Measurements from ENCODE around the gene UBL4B.

Gene UBL4B

DNA sequence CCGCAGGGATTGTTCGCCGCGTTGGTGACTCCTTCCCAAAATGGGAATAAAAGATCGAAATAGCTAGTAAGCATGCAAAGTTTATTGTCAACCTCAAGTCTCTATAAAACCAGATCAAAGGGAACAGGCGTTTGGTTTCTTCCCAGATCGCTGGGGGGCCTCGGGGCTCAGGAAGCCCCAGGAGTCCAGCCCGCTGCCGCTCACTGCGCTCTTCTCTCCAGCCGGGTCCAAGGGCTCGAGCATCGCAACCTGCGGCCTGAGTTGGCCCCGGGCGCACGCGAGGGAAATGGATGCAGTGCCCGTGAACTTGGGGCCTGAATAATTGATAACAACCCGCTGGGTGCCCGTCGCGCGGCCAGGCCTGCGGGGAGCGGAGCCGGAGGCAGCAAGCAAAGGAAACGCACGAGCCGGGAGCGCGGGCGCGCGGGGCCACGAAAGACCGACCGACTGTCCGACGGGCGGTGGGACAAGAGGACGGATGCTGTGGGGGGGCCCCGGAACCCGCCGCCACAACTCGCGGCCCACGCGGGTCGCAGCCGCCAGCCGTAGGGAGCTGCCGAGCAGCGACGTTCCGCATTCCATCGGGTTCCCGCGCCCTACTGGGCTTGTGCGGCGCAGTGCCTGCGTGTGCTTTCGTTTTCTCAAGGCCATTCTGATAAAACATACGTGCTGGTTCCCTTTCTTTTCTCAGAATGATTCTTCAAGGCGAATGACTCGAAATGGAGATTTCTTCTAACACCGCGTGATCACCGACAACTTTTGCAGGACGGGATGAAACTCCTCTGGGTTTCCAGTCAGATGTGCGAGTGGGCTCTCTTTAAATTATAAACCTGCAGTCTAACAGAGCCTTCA, 27.8 kb upstream of the UBL4B start:
- no peak for DNase-seq (ENCODE audit: low read depth in 2 of 3, low spot score in 2 of 3)

DNA sequence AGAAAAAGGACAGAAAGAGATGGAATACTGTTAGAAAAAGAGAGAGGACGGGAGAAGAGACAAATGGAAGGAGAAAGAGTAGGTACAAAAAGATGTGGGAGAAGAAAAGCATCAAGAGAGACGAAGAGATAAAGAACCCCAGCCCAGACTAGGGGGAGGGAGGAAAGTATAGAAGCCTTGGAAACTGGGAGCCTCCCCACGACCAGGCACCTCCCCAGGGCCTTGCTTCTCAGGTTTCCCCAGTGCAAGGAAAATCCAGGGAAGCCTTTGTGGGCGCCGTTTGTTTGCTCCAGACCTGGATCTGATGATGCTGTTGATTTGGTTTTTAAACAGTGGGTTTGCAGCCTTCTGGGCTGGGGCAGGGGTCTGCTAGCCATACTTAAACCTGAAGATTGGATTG, 26.6 kb upstream of the UBL4B start:
- no peak for DNase-seq (ENCODE audit: low read depth in 2 of 3, low spot score in 2 of 3)

- no peak for DNase-seq (ENCODE audit: low read depth in 2 of 3, low spot score in 2 of 3)
Observed at GRCh38 chr1:110086961-110087360, 25.3 kb upstream of the UBL4B start.

- peak in 1 of 3 experiments; percentile 27 for DNase-seq (ENCODE audit: low read depth in 2 of 3, low spot score in 2 of 3)
Observed at GRCh38 chr1:110087812-110088738, 24.2 kb upstream of the UBL4B start.

GRCh38 chr1:110088739-110089316, 23.4 kb upstream of the UBL4B start:
- DNase-seq (ENCODE audit: low read depth in 2 of 3, low spot score in 2 of 3) = no peak

DNA sequence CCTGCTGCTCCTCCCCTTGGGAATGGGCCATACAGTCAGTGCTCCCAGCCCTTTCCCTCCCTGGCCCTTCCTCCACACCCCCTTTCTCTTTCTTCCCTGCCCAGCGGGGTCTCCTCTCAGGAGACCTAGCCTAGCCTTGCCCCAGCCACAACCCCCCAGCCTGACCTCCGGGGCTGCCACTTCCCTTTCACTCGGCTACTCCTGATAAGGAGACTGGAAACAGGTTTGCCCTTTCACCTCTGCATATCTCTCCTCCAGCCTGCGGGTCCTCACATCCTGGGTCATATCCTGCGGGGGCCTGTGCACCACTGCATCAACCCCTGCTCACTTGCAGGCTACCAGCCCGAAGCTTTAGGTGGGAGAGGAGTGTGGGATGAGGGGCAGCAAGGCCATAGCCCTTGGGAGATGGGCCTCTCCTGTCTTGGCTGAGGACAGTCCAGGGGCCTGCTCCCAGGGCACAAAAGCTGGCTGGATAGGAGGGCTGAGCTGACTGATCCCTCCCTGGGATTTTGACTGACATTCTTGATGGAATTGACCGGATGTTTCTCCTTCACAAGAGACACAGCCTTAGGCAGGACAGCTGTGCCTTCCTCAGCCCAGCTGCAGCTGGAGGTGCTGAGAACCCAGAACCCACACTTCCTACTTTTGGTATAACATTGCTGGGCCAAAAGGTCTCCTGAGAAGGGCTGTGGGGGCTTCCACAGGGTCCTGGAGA, 22.5 kb upstream of the UBL4B start:
- DNase-seq (ENCODE audit: low read depth in 2 of 3, low spot score in 2 of 3) = no peak

- no peak for DNase-seq (ENCODE audit: low read depth in 2 of 3, low spot score in 2 of 3)
Observed at GRCh38 chr1:110091381-110091780, 20.9 kb upstream of the UBL4B start.

DNA sequence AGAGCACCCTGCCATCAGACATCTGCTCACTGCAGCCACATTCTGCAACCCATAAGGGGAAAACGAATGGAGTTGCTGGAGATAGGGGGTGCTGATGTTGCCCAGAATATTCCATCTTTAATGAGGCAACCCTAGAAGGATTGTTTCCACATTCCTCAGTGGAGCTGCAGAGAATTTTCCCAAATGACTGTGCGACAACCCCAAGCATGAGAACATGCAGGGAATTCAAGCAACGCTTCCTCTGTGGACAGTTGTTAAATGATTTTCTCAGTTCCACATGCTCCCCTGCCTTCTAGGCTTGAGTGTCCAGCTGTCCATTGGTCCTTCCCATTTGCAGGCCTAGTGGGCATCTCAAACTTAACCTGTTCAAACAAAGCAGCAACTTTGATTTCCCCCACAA, 20.5 kb upstream of the UBL4B start:
- DNase-seq (ENCODE audit: low read depth in 2 of 3, low spot score in 2 of 3) = no peak

DNA sequence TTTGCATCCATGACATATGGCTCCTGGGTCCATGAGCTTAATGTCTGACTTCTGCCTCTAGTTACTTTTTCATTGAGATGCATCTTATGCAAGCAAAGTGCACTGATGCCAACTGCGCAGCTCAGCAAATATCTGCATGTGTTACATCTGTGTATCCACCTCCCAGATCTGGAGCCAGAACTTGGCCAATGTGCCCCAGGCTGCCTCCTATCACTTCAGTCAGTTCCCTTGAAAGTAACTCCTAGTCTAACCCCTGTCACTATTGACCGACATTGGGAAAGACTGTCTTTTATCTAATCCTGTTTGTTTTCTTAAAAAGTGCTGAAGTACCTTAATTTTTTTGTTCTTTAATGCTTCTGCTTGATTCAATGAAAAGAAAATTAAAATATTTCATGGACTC, 19.3 kb upstream of the UBL4B start:
- no peak for DNase-seq (ENCODE audit: low read depth in 2 of 3, low spot score in 2 of 3)

GRCh38 chr1:110094931-110095654, 17.1 kb upstream of the UBL4B start:
- no peak for DNase-seq (ENCODE audit: low read depth in 2 of 3, low spot score in 2 of 3)

GRCh38 chr1:110097507-110098221, 14.6 kb upstream of the UBL4B start:
- DNase-seq (ENCODE audit: low read depth in 2 of 3, low spot score in 2 of 3) = no peak

DNA sequence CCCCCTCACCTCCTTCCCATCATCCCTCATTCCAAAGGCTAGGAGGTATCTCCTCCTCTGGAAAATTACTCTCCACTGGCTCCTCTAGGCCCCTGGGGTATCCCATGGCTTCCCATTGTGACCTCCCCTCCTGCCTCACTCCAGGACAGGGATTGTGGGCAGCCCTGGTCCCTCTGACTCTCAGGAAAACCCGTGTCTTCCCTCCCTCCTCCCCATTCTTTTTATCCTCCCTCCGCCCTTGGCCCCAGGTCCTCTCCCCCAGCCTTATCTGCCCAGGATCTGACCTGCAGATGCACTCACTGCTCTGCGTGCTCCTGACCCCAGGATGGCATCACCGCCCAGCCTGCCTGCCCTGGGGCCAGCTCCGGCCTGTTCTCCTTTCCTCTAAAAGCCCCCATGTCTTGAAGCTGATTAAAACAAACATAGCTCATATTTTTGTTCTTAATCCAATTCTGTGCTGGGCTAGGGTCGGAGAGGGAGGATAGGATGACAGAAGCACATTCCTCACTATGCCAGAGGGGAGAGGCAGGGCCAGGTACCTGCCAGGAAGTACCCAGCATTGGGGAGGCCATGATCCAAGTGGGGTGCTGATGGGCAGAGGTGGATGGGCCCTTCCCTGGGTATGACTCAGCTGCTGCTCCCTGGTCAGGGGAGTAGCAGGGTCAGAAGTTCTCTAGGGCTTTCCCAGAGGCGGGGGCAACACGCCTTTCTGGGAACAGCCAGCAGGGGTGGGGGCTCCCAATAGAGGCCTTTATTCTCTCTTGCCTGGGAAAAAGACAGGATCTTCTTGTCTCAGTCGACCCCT, 13.8 kb upstream of the UBL4B start:
- no peak for DNase-seq (ENCODE audit: low read depth in 2 of 3, low spot score in 2 of 3)

GRCh38 chr1:110100335-110100734, 11.9 kb upstream of the UBL4B start:
- DNase-seq (ENCODE audit: low read depth in 2 of 3, low spot score in 2 of 3) = no peak

GRCh38 chr1:110102081-110102480, 10.2 kb upstream of the UBL4B start:
- no peak for DNase-seq (ENCODE audit: low read depth in 2 of 3, low spot score in 2 of 3)

DNA sequence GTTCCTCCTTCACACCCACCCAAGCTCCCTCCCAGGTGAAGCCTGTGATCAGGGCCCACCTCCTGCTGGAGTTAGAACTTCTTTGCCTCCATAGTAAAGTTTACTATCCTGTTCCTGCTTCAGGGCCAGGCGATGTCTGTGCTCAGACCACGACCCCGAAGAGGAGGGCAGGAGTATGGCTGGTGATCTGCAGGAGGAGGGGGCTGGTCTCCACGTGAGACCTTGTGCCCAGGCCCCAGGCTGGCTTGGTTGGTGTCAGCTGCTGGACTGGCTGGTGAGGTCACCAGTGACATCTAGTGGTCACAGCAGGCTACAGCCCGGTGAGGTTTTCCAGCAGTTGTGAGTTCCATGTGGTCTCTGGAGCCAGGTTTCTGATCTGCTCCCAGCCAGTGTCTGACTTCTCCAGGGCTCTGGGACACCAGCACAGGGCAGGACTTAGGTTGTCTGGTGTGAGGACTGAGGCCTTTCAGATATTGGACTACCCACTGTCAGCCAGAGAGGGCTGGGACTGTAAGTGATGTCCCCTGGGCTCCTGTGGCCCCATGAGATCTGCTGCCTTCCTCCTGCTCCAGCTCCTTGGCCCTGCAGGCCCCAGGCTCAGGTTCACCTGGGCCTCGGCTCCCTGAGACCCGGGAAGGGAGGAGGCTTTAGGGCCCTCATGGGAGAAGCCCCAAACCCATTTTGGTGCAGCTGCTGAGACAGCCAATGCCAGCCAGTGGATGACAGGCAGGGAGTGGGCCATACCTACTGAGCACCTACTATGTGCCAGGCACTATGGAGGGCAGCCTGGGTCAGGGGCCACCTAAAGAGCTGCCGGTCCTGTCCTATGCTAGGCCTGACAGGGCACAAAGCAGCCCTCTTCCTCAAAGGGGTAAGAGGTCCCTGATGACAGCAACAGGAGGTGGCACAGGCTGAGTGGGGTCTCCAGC, 6.0 kb upstream of the UBL4B start:
- peak in 1 of 3 experiments; percentile 18 for DNase-seq (ENCODE audit: low read depth in 2 of 3, low spot score in 2 of 3)

GRCh38 chr1:110107867-110108469, 4.3 kb upstream of the UBL4B start:
- no peak for DNase-seq (ENCODE audit: low read depth in 2 of 3, low spot score in 2 of 3)

DNA sequence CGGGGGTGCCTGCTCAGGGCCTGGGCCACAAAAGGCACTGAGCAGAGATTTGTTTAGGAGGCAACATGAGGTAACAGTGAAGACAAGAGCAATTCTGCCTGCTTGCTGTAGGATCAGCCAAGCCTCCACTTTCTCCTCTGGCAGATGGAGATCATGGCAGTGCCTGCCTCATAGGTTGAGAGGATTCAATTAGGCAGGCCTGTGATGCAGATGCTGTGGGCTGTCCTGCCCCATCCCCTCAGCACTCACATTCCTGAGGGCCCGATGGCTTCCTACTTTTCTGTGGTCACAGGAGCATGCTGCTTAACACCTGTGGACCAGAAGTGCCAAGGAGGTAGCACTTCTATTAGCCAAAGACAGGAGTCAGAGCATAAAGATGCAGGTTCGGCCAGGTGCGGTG, 1.2 kb upstream of the UBL4B start:
- DNase-seq (ENCODE audit: low read depth in 2 of 3, low spot score in 2 of 3) = no peak

Data from activated CD8-positive, alpha-beta memory T cell treated with anti-CD3 and anti-CD28 coated beads for 48 hours (primary cell).